HPDE6-E6E7 (cell line): ENCODE measurements around the gene DYRK1B.
"Not testable (repeated sequence)": the region's sequence is repeated elsewhere in the genome, so short reads cannot be mapped to it uniquely, and the experiment has no call there.

Experiments used
- DNase-seq: peaks from one replicate; pipeline ENCODE4 v3.0.0; 2011; ENCODE audit warnings: missing footprints; ENCODE audit errors: extremely low spot score

DYRK1B gene

GRCh38 chr19:39810424-39810823, 23.5 kb downstream of the DYRK1B start:
- DNase-seq: no peak

GRCh38 chr19:39809368-39809767, 24.6 kb downstream of the DYRK1B start:
- no peak for DNase-seq

DNA sequence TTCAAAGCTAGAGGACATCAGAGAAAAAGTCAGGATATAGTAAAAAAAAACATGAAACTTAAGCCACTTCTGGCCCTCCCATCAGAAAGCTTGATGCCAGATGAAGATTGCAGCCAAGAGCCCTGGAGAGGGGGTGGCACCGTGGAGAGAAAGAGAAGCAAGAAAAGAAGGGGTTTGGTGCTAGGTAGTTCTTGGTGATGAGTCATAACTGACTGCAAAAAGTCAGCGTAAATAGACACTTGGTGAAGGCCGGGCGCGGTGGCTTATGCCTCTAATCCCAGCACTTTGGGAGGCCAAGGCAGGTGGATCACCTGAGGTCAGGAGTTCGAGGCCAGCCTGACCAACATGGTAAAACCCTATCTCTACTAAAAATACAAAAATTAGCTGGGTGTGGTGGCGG, 25.3 kb downstream of the DYRK1B start:
- DNase-seq: not testable (repeated sequence)

DNA sequence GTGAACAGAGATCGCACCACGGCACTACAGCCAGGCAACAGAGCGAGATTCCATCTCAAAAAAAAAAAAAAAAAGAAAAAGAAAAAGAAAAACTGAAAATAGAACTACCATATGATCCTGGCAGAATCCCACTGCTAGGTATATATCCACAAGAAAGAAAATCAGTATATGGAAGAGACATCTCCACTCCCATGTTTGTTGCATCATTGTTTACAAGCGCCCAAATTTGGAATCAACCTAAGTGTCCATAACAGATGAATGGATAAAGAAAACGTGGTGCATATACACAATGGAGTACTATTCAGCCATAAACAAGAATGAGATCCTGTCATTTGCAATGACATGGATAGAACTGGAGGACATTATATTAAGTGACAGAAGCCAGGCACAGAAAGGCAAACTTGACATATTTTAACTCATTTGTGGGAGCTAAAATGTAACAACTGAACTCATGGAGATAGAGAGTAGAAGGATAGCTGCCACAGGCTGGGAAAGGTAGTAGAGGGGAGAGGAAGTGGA, 26.1 kb downstream of the DYRK1B start:
- no peak for DNase-seq

DNA sequence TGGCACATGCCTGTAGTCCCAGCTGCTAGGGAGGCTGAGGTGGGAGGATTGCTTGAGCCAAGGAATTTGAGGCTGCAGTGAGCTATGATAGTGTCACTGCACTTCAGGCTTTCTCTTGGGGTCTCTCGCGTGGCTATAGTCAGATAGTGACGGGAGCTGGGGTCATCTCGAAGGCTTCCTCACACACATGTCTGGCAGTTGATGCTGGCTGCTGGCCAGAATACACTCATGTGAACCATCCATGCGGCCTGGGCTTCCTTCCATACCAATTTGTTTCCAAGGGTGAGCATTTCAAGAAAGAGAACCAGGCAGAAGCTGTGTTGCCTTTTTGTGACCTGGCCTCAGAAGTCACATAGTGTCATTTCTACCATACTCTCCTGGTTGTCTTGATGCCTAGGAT, 28.9 kb downstream of the DYRK1B start:
- no peak for DNase-seq

DNA sequence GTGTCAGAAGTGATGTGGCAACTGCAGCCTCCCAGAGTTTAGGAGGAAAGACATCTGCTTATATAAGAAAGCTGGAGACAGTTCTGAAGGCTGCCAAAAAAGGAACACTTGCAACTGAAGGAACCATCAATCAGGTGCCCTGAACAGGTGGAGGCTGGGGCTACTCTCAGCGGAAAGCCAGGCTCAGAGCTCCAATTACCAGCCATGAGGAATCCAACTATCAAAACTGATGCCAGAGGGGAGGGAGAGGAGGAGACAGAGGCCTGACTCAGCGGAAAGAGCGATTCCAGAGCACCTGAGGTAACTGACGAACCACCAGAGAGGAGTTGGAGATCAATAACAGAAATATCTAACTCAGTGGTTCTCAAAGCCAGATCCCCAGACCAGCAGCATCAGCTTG, 31.0 kb downstream of the DYRK1B start:
- DNase-seq: no peak

GRCh38 chr19:39797083-39797482, 36.9 kb downstream of the DYRK1B start:
- DNase-seq: no peak

DNA sequence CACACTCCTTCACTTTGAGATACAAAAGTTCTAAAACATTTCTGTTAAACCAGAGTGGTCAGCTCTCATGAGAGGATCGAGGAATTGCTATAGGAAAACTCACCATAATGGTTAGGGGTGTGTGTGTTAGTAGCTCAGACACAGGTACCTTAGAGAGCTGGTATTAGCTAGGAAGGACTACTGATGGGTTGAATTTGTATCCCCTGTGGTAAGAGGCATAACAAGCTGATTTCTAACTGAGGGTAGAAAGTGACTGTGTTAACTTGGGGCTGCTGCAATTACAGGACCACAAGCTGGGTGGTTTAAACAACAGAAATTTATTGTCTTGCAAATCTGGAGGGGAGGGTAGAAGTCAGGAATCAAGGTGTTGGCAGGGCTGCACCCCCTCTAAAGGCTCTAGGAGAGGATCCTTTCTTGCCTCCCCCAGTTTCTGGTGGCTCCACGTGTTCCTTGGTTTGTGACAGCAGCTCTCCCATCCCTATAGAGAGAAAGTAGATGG, 37.9 kb downstream of the DYRK1B start:
- DNase-seq: no peak

GRCh38 chr19:39795001-39795400, 39.0 kb downstream of the DYRK1B start:
- DNase-seq: no peak

DNA sequence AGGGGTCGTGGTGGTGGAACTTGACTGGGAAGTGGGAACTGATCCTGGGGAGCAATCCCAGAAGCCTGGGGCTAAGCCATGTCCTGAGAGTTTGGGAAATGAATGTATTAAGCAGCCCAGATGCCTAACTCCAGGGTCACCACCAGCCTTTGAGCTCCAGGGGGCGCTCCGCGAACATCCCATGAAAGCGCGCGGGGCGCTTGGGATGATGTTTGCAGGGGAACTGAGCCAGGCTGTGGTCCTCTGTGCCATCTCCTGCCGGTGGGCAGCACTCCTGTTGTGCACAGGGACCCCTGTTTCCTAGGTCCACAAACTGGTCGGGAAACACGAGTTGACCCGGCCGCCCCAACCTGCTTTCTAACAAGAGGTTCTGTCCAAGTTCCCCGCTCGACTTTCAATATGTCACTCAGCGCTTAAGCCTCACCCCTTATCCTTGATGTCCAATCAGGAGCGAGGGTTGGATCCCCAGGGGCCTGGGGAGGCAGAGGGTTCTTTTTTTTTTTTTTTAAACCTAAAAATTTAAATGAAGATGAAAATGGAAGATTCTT, 40.9 kb downstream of the DYRK1B start:
- peak; percentile 50 for DNase-seq

DNA sequence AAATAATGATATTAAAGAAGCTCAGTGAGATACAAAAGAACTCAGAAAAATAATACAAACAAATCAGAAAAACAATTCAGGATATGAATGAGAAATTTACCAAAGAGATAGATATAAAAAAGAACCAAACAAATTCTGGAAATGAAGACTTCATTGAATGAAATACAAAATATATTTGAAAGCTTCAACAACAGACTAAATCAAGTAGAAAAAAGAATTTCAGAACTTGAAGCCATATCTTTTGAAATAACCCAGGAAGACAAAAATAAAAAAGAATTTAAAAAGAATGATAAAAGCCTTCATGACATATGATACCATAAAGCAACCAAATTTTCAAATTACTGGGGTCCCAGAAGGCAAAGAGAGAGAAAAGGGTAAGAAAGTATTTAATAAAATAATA, 45.7 kb downstream of the DYRK1B start:
- DNase-seq: no peak

DNA sequence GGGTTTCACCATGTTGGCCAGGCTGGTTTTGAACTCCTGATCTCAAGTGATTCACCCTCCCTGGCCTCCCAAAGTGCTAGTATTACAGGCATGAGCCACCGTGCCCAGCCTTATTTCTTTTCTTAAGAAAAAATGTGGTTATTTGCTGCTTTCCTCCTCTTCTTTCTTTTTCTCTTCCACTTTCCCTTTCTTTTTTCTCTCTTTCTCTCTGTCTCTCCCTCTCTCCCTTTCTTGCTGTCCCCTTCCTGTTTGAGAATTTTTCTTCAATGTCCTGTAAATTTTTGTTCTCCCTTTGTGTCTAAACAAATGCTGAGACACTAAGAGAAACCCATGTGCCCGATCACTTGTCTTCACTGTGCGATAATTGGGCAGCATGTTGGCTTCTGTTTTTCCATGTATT, 53.1 kb downstream of the DYRK1B start:
- no peak for DNase-seq

GRCh38 chr19:39778763-39779162, 55.2 kb downstream of the DYRK1B start, which contains the start of gene LEUTX:
Gene LEUTX (plus strand): TSS chr19:39778854. CDS start chr19:39778921, 67 bp downstream.
- no peak for DNase-seq
